ENCODE results near the gene C10orf90. TPM values are rescaled to one million over a fixed set of nuclear protein-coding genes. Genes with fewer than 3 reads are reported as not detected.

The C10orf90 gene
- under 1 TPM; 0.19 to 0.26 TPM for total RNA-seq

GRCh38 chr10:126670056-126670894, at the start of gene C10orf90:
C10orf90 (minus strand) TSS chr10:126670693; CDS start chr10:126670480, 213 bp downstream.
- no peak within 1 kb of the TSS for H3K4me3 Mint-ChIP-seq
- no peak within 1 kb of the TSS for H3K27ac Mint-ChIP-seq
- no peak for ATAC-seq (replicated peaks)
- H3K27me3 Mint-ChIP-seq: no peaks in the 10 kb centered on the region
- H3K4me1 Mint-ChIP-seq: no peaks in the 10 kb centered on the region
- no peaks in the 10 kb centered on the region for H3K36me3 Mint-ChIP-seq (ENCODE audit: low read depth)
- no peaks in the 10 kb centered on the region for H3K9me3 Mint-ChIP-seq

- Mint-ChIP-seq H3K27ac (no peak overlapping the region), H3K4me1 (no peaks in the 10 kb centered on the region), H3K4me3 (no peak overlapping the region), H3K9me3 (peaks cover 8% of the 10 kb centered on the region), H3K27me3 (peaks cover 2% of the 10 kb centered on the region), H3K36me3 (ENCODE audit: low read depth) (no peaks in the 10 kb centered on the region)
- ATAC-seq (replicated peaks): no peak
Measured at GRCh38 chr10:126716366-126716765, 45.9 kb upstream of the C10orf90 start.

- ATAC-seq (replicated peaks): no peak
- no peak overlapping the region for H3K27ac Mint-ChIP-seq
- H3K4me3 Mint-ChIP-seq: no peak overlapping the region
- peaks cover 7% of the 10 kb centered on the region for H3K27me3 Mint-ChIP-seq
- H3K9me3 Mint-ChIP-seq: peaks cover 13% of the 10 kb centered on the region
- no peaks in the 10 kb centered on the region for H3K4me1 Mint-ChIP-seq
- H3K36me3 Mint-ChIP-seq (ENCODE audit: low read depth): no peaks in the 10 kb centered on the region
Measured at GRCh38 chr10:126713594-126713993, 43.1 kb upstream of the C10orf90 start.

DNA sequence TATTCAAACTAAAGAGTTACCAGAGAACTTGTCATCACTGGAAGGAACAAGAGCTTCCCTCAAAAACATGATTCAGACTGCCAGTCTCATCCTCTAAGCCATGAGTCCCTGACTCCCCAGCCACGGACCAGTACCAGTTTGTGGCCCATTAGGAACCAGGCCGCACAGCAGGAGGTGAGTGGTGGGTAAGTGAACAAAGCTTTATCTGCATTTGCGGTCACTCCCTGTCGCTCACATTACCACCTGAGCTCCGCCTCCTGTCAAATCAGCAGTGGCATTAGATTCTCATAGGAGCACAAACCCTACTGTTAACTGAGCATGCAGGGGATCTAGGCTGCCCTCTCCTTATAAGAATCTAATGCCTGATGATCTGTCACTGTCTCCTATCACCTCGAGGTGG, 42.2 kb upstream of the C10orf90 start:
- H3K27ac Mint-ChIP-seq: no peak overlapping the region
- peaks cover 4% of the 10 kb centered on the region for H3K27me3 Mint-ChIP-seq
- H3K9me3 Mint-ChIP-seq: peaks cover 10% of the 10 kb centered on the region
- H3K36me3 Mint-ChIP-seq (ENCODE audit: low read depth): no peaks in the 10 kb centered on the region
- H3K4me3 Mint-ChIP-seq: no peak overlapping the region
- ATAC-seq (replicated peaks): no peak
- no peaks in the 10 kb centered on the region for H3K4me1 Mint-ChIP-seq

GRCh38 chr10:126705951-126706565, 35.6 kb upstream of the C10orf90 start:
- Mint-ChIP-seq H3K36me3 (ENCODE audit: low read depth) (no peaks in the 10 kb centered on the region), H3K4me1 (no peaks in the 10 kb centered on the region), H3K27me3 (peaks cover 4% of the 10 kb centered on the region), H3K27ac (no peak overlapping the region), H3K4me3 (no peak overlapping the region), H3K9me3 (peaks cover 5% of the 10 kb centered on the region)
- ATAC-seq (replicated peaks): no peak

GRCh38 chr10:126705131-126705530, 34.6 kb upstream of the C10orf90 start:
- ATAC-seq (replicated peaks): no peak
- Mint-ChIP-seq H3K9me3 (no peaks in the 10 kb centered on the region), H3K27ac (no peak overlapping the region), H3K36me3 (ENCODE audit: low read depth) (no peaks in the 10 kb centered on the region), H3K27me3 (peaks cover 4% of the 10 kb centered on the region), H3K4me1 (no peaks in the 10 kb centered on the region), H3K4me3 (no peak overlapping the region)

DNA sequence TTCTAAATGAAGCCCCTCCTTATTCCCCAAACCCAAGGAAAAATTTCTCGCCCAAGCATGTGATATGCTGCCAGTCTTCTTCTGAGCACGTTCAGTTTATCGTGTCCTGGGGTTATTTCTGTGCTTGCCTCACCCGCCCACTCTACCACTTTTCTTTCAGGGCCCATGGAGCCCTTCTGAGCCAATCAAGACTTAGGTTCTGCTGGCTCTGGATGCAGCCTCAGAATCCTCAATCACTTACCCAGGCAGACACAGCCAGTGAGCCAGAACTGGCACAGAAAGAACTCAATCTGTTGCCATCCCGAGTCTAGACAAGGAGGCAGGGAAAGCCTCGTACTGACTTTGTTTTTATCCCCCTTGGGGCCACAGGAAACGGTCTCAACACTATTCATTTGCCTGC, 34.2 kb upstream of the C10orf90 start:
- Mint-ChIP-seq H3K36me3 (ENCODE audit: low read depth) (no peaks in the 10 kb centered on the region), H3K27me3 (peaks cover 4% of the 10 kb centered on the region)

DNA sequence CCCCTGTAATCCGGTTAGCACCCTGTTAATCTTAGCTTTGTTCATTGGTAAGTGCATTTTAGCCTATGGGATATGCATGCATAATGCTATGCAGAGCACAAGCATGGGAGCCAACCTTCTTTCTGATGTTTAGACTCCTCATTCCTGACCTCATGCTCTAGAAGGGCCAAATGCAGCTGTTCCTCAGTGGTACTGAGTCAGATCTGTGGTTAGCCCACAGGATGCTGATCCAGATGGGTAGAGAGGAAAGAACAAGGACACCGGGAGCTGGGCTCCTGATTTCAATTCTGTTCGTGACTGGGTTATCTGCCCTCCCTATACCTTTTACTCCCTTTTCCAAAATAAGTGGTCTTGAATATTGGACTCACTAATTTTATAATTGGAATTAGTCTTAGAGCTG, 31.7 kb upstream of the C10orf90 start:
- no peak for ATAC-seq (replicated peaks)
- H3K27me3 Mint-ChIP-seq: no peaks in the 10 kb centered on the region
- no peaks in the 10 kb centered on the region for H3K4me1 Mint-ChIP-seq
- H3K9me3 Mint-ChIP-seq: no peaks in the 10 kb centered on the region
- H3K36me3 Mint-ChIP-seq (ENCODE audit: low read depth): no peaks in the 10 kb centered on the region
- no peak overlapping the region for H3K4me3 Mint-ChIP-seq
- no peak overlapping the region for H3K27ac Mint-ChIP-seq

More for the DNA sequence above, 34.2 kb upstream of the C10orf90 start:
- no peak for ATAC-seq (replicated peaks)
- H3K27ac Mint-ChIP-seq: no peak overlapping the region
- H3K4me1 Mint-ChIP-seq: no peaks in the 10 kb centered on the region
- H3K4me3 Mint-ChIP-seq: no peak overlapping the region
- no peaks in the 10 kb centered on the region for H3K9me3 Mint-ChIP-seq

- no peak overlapping the region for H3K27ac Mint-ChIP-seq
- no peaks in the 10 kb centered on the region for H3K9me3 Mint-ChIP-seq
- H3K36me3 Mint-ChIP-seq (ENCODE audit: low read depth): no peaks in the 10 kb centered on the region
- H3K4me3 Mint-ChIP-seq: no peak overlapping the region
- no peaks in the 10 kb centered on the region for H3K4me1 Mint-ChIP-seq
- no peak for ATAC-seq (replicated peaks)
- no peaks in the 10 kb centered on the region for H3K27me3 Mint-ChIP-seq
Measured at GRCh38 chr10:126701526-126701925, 31.0 kb upstream of the C10orf90 start.

- Mint-ChIP-seq H3K9me3 (peaks cover 12% of the 10 kb centered on the region), H3K27ac (no peak overlapping the region), H3K4me3 (no peak overlapping the region), H3K4me1 (no peaks in the 10 kb centered on the region), H3K36me3 (ENCODE audit: low read depth) (no peaks in the 10 kb centered on the region), H3K27me3 (peaks cover 4% of the 10 kb centered on the region)
- ATAC-seq (replicated peaks): no peak
Measured at GRCh38 chr10:126696684-126697083, 26.2 kb upstream of the C10orf90 start.

GRCh38 chr10:126691456-126691855, 21.0 kb upstream of the C10orf90 start:
- Mint-ChIP-seq H3K9me3 (peaks cover 14% of the 10 kb centered on the region), H3K4me1 (no peaks in the 10 kb centered on the region), H3K27me3 (peaks cover 4% of the 10 kb centered on the region), H3K27ac (no peak overlapping the region), H3K4me3 (no peak overlapping the region), H3K36me3 (ENCODE audit: low read depth) (no peaks in the 10 kb centered on the region)
- no peak for ATAC-seq (replicated peaks)

GRCh38 chr10:126690534-126690933, 20.0 kb upstream of the C10orf90 start:
- Mint-ChIP-seq H3K36me3 (ENCODE audit: low read depth) (no peaks in the 10 kb centered on the region), H3K9me3 (peaks cover 14% of the 10 kb centered on the region), H3K27ac (no peak overlapping the region), H3K4me1 (no peaks in the 10 kb centered on the region), H3K4me3 (no peak overlapping the region), H3K27me3 (peaks cover 4% of the 10 kb centered on the region)
- no peak for ATAC-seq (replicated peaks)

GRCh38 chr10:126689461-126689994, 19.0 kb upstream of the C10orf90 start:
- Mint-ChIP-seq H3K4me3 (no peak overlapping the region), H3K27me3 (no peaks in the 10 kb centered on the region), H3K4me1 (no peaks in the 10 kb centered on the region), H3K36me3 (ENCODE audit: low read depth) (no peaks in the 10 kb centered on the region), H3K27ac (no peak overlapping the region), H3K9me3 (peaks cover 12% of the 10 kb centered on the region)
- ATAC-seq (replicated peaks): no peak

GRCh38 chr10:126687121-126687606, 16.7 kb upstream of the C10orf90 start:
- peaks cover 6% of the 10 kb centered on the region for H3K9me3 Mint-ChIP-seq
- no peaks in the 10 kb centered on the region for H3K4me1 Mint-ChIP-seq
- no peak overlapping the region for H3K4me3 Mint-ChIP-seq
- ATAC-seq (replicated peaks): no peak
- H3K36me3 Mint-ChIP-seq (ENCODE audit: low read depth): no peaks in the 10 kb centered on the region
- H3K27ac Mint-ChIP-seq: no peak overlapping the region
- no peaks in the 10 kb centered on the region for H3K27me3 Mint-ChIP-seq

GRCh38 chr10:126686719-126687118, 16.2 kb upstream of the C10orf90 start:
- Mint-ChIP-seq H3K27ac (no peak overlapping the region), H3K36me3 (ENCODE audit: low read depth) (no peaks in the 10 kb centered on the region), H3K4me3 (no peak overlapping the region), H3K4me1 (no peaks in the 10 kb centered on the region), H3K27me3 (no peaks in the 10 kb centered on the region), H3K9me3 (peaks cover 6% of the 10 kb centered on the region)
- no peak for ATAC-seq (replicated peaks)

All from activated T-helper 17 cell treated with anti-CD3 and anti-CD28 coated beads, Interleukin-2, amount 50 U/mL, for 72 hours (primary cell).